HEK293 (cell line): ENCODE data around the gene CSMD2.
A peak's percentile ranks its signal among the peaks of the same experiment; 100 is the strongest.

Experiments
- CTCF ChIA-PET: fragments of 350-600 bp; formaldehyde crosslinking; extraction: SDS; loops from one replicate; lab custom pipeline; 2021; ENCODE audit warnings: antibody characterized with exemption; lab: Yijun Ruan, JAX
- POLR2A ChIA-PET: fragments of 300-600 bp; formaldehyde crosslinking; extraction: SDS; loops from one replicate; lab custom pipeline; 2020; ENCODE audit warnings: antibody characterized with exemption, inconsistent platforms; lab: Yijun Ruan, JAX
- H3K27ac ChIP-seq: fragments of 200-500 bp; sonication (Bioruptor generic); 2 replicates; pipeline ENCODE4 v1.5.1; 2014; ENCODE audit warnings: low read depth, low read length, control low read depth, inconsistent platforms; ENCODE audit errors: extremely low read depth
- H3K36me3 ChIP-seq, 2 experiments: fragments of 200-500 bp in 1 of 2; sonication (Bioruptor generic) in 1 of 2; 1 replicate in 1 of 2; 2 replicates in 1 of 2; pipeline ENCODE4 v1.5.1; 2014 to 2017; ENCODE audit warnings: inconsistent platforms in 2 of 2, low read length in 2 of 2; ENCODE audit not compliant: control insufficient read depth in 2 of 2, insufficient read depth in 1 of 2
- H3K4me1 ChIP-seq: fragments of 200-500 bp; sonication (Bioruptor generic); 2 replicates; pipeline ENCODE4 v1.5.1; 2014; ENCODE audit warnings: mild to moderate bottlenecking, low read length, inconsistent platforms; ENCODE audit not compliant: control insufficient read depth, insufficient read depth
- H3K4me3 ChIP-seq: 2 replicates; pipeline ENCODE4 v1.5.1; 2011; ENCODE audit warnings: low read depth, mild to moderate bottlenecking, control low read depth, low read length, moderate library complexity
- H3K9me3 ChIP-seq: fragments of 200-500 bp; sonication (Bioruptor generic); 2 replicates; pipeline ENCODE4 v1.5.1; 2014; ENCODE audit warnings: low read depth, low read length, inconsistent platforms; ENCODE audit not compliant: control insufficient read depth, insufficient read depth
- EGR2 ChIP-seq: fragments of 450-650 bp; formaldehyde crosslinking; IDR thresholded peaks from 2 replicates; pipeline ENCODE4 v1.5.1; 2016; ENCODE audit warnings: low read depth, missing biosample characterization, missing genetic modification characterization
- GLIS2 ChIP-seq: fragments of 450-650 bp; formaldehyde crosslinking; IDR thresholded peaks from 2 replicates; pipeline ENCODE4 v1.5.1; 2016; ENCODE audit warnings: missing biosample characterization, missing genetic modification characterization
- HOXD13 ChIP-seq: sonication (generic); formaldehyde crosslinking; IDR thresholded peaks from 2 replicates; pipeline ENCODE4 v1.8.0; 2022; ENCODE audit warnings: missing genetic modification reagents, borderline replicate concordance
- KLF16 ChIP-seq: fragments of 450-650 bp; formaldehyde crosslinking; IDR thresholded peaks from 2 replicates; pipeline ENCODE4 v1.5.1; 2017; ENCODE audit warnings: missing biosample characterization, missing genetic modification characterization
- OVOL3 ChIP-seq: fragments of 450-650 bp; formaldehyde crosslinking; IDR thresholded peaks from 2 replicates; pipeline ENCODE4 v1.5.1; 2016; ENCODE audit warnings: missing biosample characterization, missing genetic modification characterization
- PRDM10 ChIP-seq: fragments of 450-650 bp; formaldehyde crosslinking; IDR thresholded peaks from 2 replicates; pipeline ENCODE4 v1.5.1; 2016; ENCODE audit warnings: missing biosample characterization, missing genetic modification characterization
- YY1 ChIP-seq: fragments of 450-650 bp; formaldehyde crosslinking; IDR thresholded peaks from 2 replicates; pipeline ENCODE4 v1.5.1; 2018; ENCODE audit warnings: missing biosample characterization, missing genetic modification characterization
- ZBTB1 ChIP-seq: fragments of 450-650 bp; formaldehyde crosslinking; IDR thresholded peaks from 2 replicates; pipeline ENCODE4 v1.5.1; 2016; ENCODE audit warnings: missing biosample characterization, missing genetic modification characterization
- ZBTB7A ChIP-seq: fragments of 450-650 bp; formaldehyde crosslinking; IDR thresholded peaks from 2 replicates; pipeline ENCODE4 v1.5.1; 2016; ENCODE audit warnings: low read depth, missing biosample characterization, missing genetic modification characterization
- ZFHX2 ChIP-seq: fragments of 450-650 bp; formaldehyde crosslinking; conservative IDR thresholded peaks from 2 replicates; pipeline ENCODE4 v1.5.1; 2016; ENCODE audit warnings: missing biosample characterization, missing genetic modification characterization
- ZIC2 ChIP-seq: fragments of 450-650 bp; formaldehyde crosslinking; IDR thresholded peaks from 2 replicates; pipeline ENCODE4 v1.5.1; 2016; ENCODE audit warnings: missing biosample characterization, missing genetic modification characterization
- ZNF114 ChIP-seq: fragments of 450-650 bp; formaldehyde crosslinking; IDR thresholded peaks from 2 replicates; pipeline ENCODE4 v1.5.0; 2017; ENCODE audit warnings: missing biosample characterization, missing genetic modification characterization
- ZNF184 ChIP-seq: fragments of 450-650 bp; IDR thresholded peaks from 2 replicates; pipeline ENCODE4 v1.5.1; 2018; ENCODE audit warnings: missing biosample characterization, mild to moderate bottlenecking, missing genetic modification characterization
- ZNF2 ChIP-seq: fragments of 450-650 bp; formaldehyde crosslinking; IDR thresholded peaks from 2 replicates; pipeline ENCODE4 v1.5.1; 2016; ENCODE audit warnings: missing biosample characterization, missing genetic modification characterization
- ZNF335 ChIP-seq: fragments of 450-650 bp; formaldehyde crosslinking; conservative IDR thresholded peaks from 2 replicates; pipeline ENCODE4 v1.5.1; 2016; ENCODE audit warnings: missing biosample characterization, missing genetic modification characterization
- ZNF416 ChIP-seq: fragments of 450-650 bp; formaldehyde crosslinking; IDR thresholded peaks from 2 replicates; pipeline ENCODE4 v1.5.1; 2016; ENCODE audit warnings: missing biosample characterization, missing genetic modification characterization
- ZNF544 ChIP-seq: fragments of 450-650 bp; formaldehyde crosslinking; IDR thresholded peaks from 2 replicates; pipeline ENCODE4 v1.5.0; 2017; ENCODE audit warnings: missing biosample characterization, missing genetic modification characterization
- ZNF548 ChIP-seq: fragments of 450-650 bp; formaldehyde crosslinking; IDR thresholded peaks from 2 replicates; pipeline ENCODE4 v1.5.1; 2016; ENCODE audit warnings: missing biosample characterization, missing genetic modification characterization
- ZNF571 ChIP-seq: fragments of 450-650 bp; formaldehyde crosslinking; IDR thresholded peaks from 2 replicates; pipeline ENCODE4 v1.5.0; 2017; ENCODE audit warnings: missing biosample characterization, missing genetic modification characterization
- ZNF580 ChIP-seq: fragments of 450-650 bp; formaldehyde crosslinking; IDR thresholded peaks from 2 replicates; pipeline ENCODE4 v1.5.1; 2016; ENCODE audit warnings: missing biosample characterization, missing genetic modification characterization
- ZNF585B ChIP-seq: fragments of 450-650 bp; formaldehyde crosslinking; IDR thresholded peaks from 2 replicates; pipeline ENCODE4 v1.5.1; 2016; ENCODE audit warnings: missing biosample characterization, missing genetic modification characterization
- ZNF621 ChIP-seq: fragments of 450-650 bp; formaldehyde crosslinking; IDR thresholded peaks from 2 replicates; pipeline ENCODE4 v1.5.1; 2017; ENCODE audit warnings: missing biosample characterization, missing genetic modification characterization
- ZNF768 ChIP-seq: fragments of 450-650 bp; formaldehyde crosslinking; IDR thresholded peaks from 2 replicates; pipeline ENCODE4 v1.5.1; 2018; ENCODE audit warnings: missing biosample characterization, mild to moderate bottlenecking, missing genetic modification characterization
- ZNF777 ChIP-seq: fragments of 450-650 bp; formaldehyde crosslinking; IDR thresholded peaks from 2 replicates; pipeline ENCODE4 v1.5.1; 2017; ENCODE audit warnings: missing biosample characterization, missing genetic modification characterization, borderline replicate concordance
- ZSCAN4 ChIP-seq: fragments of 450-650 bp; formaldehyde crosslinking; IDR thresholded peaks from 2 replicates; pipeline ENCODE4 v1.5.1; 2017; ENCODE audit warnings: missing biosample characterization, missing genetic modification characterization
- TF ChIP-seq, protein P1 (sequence below): fragments of 450-650 bp; formaldehyde crosslinking; IDR thresholded peaks from 2 replicates; pipeline ENCODE4 v1.5.1; 2016; ENCODE audit warnings: missing biosample characterization, missing genetic modification characterization
- TF ChIP-seq, protein P2 (sequence below): fragments of 450-650 bp; formaldehyde crosslinking; IDR thresholded peaks from 2 replicates; pipeline ENCODE4 v1.5.1; 2016; ENCODE audit warnings: missing biosample characterization, missing genetic modification characterization
- TF ChIP-seq, protein P3 (sequence below): fragments of 450-650 bp; formaldehyde crosslinking; IDR thresholded peaks from 2 replicates; pipeline ENCODE4 v1.5.1; 2017; ENCODE audit warnings: missing biosample characterization, missing genetic modification characterization

CSMD2 gene

DNA sequence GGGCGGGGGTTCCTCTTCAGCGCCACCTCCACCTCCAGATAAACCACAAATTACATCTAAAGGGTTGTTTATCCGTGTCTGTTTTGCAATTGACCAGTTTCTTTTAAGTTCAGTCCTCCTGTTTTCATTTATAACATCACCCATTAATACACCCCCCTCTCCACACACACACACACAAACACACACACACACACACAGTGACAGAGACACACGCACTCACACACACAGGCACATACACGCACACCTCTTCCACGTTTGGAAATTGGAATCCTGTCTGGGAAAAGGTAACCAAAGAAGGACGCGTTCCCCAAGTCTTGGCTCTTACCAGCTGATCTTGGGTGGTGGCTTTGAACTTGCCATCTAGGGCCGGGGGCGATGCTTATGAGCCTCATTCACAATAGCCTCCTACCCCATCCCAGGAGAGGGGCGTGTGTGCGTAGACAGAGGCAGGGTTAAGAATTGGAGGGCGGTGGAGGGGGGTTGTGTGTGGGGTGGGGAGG is 442 bp upstream of the CSMD2 start:
- Histone ChIP-seq H3K9me3 (no peaks in the 10 kb centered on the region), H3K27ac (no peak overlapping the region), H3K36me3 (no peaks in the 10 kb centered on the region), H3K4me1 (0 out of 2 replicates have a peak, but pooled peaks cover 3% of the 10 kb centered on the region), H3K4me3 (peak overlapping the region; percentile 49)
- ChIA-PET POLR2A (no interaction called here), CTCF (interaction anchor here (0.6 to 1.5 kb wide), 2 partner anchors 526 to 533 kb away, joined by 3 read pairs; no protein-coding TSS in a partner anchor)
- no peak for TF ChIP-seq ZBTB7A (tag by site-specific recombination)
- no peak for TF ChIP-seq ZBTB1 (tag by site-specific recombination)
- TF ChIP-seq ZSCAN4 (tag by site-specific recombination) = peak; percentile 89
- no peak for TF ChIP-seq ZIC2 (tag by site-specific recombination)
- TF ChIP-seq ZNF184 = no peak
- TF ChIP-seq ZNF416 (tag by site-specific recombination) = no peak
- TF ChIP-seq, protein P1, sequence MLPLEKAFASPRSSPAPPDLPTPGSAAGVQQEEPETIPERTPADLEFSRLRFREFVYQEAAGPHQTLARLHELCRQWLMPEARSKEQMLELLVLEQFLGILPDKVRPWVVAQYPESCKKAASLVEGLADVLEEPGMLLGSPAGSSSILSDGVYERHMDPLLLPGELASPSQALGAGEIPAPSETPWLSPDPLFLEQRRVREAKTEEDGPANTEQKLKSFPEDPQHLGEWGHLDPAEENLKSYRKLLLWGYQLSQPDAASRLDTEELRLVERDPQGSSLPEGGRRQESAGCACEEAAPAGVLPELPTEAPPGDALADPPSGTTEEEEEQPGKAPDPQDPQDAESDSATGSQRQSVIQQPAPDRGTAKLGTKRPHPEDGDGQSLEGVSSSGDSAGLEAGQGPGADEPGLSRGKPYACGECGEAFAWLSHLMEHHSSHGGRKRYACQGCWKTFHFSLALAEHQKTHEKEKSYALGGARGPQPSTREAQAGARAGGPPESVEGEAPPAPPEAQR (tag by site-specific recombination) = no peak
- 0 out of 2 replicates have a peak, but pooled peaks have one; percentile 22 for TF ChIP-seq KLF16 (tag by site-specific recombination)
- TF ChIP-seq, protein P2, sequence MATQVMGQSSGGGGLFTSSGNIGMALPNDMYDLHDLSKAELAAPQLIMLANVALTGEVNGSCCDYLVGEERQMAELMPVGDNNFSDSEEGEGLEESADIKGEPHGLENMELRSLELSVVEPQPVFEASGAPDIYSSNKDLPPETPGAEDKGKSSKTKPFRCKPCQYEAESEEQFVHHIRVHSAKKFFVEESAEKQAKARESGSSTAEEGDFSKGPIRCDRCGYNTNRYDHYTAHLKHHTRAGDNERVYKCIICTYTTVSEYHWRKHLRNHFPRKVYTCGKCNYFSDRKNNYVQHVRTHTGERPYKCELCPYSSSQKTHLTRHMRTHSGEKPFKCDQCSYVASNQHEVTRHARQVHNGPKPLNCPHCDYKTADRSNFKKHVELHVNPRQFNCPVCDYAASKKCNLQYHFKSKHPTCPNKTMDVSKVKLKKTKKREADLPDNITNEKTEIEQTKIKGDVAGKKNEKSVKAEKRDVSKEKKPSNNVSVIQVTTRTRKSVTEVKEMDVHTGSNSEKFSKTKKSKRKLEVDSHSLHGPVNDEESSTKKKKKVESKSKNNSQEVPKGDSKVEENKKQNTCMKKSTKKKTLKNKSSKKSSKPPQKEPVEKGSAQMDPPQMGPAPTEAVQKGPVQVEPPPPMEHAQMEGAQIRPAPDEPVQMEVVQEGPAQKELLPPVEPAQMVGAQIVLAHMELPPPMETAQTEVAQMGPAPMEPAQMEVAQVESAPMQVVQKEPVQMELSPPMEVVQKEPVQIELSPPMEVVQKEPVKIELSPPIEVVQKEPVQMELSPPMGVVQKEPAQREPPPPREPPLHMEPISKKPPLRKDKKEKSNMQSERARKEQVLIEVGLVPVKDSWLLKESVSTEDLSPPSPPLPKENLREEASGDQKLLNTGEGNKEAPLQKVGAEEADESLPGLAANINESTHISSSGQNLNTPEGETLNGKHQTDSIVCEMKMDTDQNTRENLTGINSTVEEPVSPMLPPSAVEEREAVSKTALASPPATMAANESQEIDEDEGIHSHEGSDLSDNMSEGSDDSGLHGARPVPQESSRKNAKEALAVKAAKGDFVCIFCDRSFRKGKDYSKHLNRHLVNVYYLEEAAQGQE (tag by site-specific recombination) = no peak
- TF ChIP-seq, protein P3, sequence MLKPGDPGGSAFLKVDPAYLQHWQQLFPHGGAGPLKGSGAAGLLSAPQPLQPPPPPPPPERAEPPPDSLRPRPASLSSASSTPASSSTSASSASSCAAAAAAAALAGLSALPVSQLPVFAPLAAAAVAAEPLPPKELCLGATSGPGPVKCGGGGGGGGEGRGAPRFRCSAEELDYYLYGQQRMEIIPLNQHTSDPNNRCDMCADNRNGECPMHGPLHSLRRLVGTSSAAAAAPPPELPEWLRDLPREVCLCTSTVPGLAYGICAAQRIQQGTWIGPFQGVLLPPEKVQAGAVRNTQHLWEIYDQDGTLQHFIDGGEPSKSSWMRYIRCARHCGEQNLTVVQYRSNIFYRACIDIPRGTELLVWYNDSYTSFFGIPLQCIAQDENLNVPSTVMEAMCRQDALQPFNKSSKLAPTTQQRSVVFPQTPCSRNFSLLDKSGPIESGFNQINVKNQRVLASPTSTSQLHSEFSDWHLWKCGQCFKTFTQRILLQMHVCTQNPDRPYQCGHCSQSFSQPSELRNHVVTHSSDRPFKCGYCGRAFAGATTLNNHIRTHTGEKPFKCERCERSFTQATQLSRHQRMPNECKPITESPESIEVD (tag by site-specific recombination) = no peak
- peak; percentile 36; the same call in 1 of the 2 replicates for TF ChIP-seq ZNF544 (tag by site-specific recombination)
- 0 out of 2 replicates have a peak, but pooled peaks have one; percentile 28 for TF ChIP-seq ZNF621
- no peak for TF ChIP-seq ZNF2 (tag by site-specific recombination)
- TF ChIP-seq YY1 (tag by site-specific recombination) = no peak
- peak; percentile 45 for TF ChIP-seq ZFHX2 (tag by site-specific recombination)
- TF ChIP-seq EGR2 (tag by site-specific recombination) = 0 out of 2 replicates have a peak, but pooled peaks have one; percentile 11
- no peak for TF ChIP-seq ZNF585B (tag by site-specific recombination)
- TF ChIP-seq HOXD13 = no peak
- TF ChIP-seq ZNF571 (tag by site-specific recombination) = no peak
- no peak for TF ChIP-seq OVOL3 (tag by site-specific recombination)
- TF ChIP-seq ZNF335 = 0 out of 2 replicates have a peak, but pooled peaks have one; percentile 16
- TF ChIP-seq ZNF768 (tag by site-specific recombination) = no peak
- TF ChIP-seq ZNF548 = no peak
- TF ChIP-seq GLIS2 (tag by site-specific recombination) = no peak
- 0 out of 2 replicates have a peak, but pooled peaks have one; percentile 53 for TF ChIP-seq ZNF777 (tag by site-specific recombination)
- TF ChIP-seq ZNF580 (tag by site-specific recombination) = no peak
- peak; percentile 87 for TF ChIP-seq PRDM10 (tag by site-specific recombination)
- TF ChIP-seq ZNF114 (tag by site-specific recombination) = no peak
